Esophagus muscularis mucosa (tissue), 3 donors: ENCODE data around the gene CAPN7.

Experiments used
- POLR2A ChIP-seq: fragments of 450-650 bp; IDR thresholded peaks from one replicate; pipeline ENCODE4 v1.6.1; 2017; ENCODE audit warnings: antibody characterized with exemption, moderate library complexity, mild to moderate bottlenecking, low read depth
- POLR2AphosphoS5 ChIP-seq, 2 donors: sonication (generic); formaldehyde crosslinking; IDR thresholded peaks; one replicate each; pipeline ENCODE4 v1.6.1; 2017; ENCODE audit warnings: antibody characterized with exemption in 2 of 2
- TF ChIP-seq, protein P1 (sequence below), 3 experiments: fragments of 200-600 bp in 2 of 3; fragments of 450-650 bp in 1 of 3; sonication (generic) in 2 of 3; IDR thresholded peaks; one replicate each; pipeline ENCODE4 v1.5.1; 2017 to 2019; ENCODE audit warnings: antibody characterized with exemption in 3 of 3, mild to moderate bottlenecking in 2 of 3, moderate library complexity in 1 of 3

GRCh38 chr3:15263120-15263519 is 57.1 kb downstream of the CAPN7 start:
- TF ChIP-seq, protein P1, sequence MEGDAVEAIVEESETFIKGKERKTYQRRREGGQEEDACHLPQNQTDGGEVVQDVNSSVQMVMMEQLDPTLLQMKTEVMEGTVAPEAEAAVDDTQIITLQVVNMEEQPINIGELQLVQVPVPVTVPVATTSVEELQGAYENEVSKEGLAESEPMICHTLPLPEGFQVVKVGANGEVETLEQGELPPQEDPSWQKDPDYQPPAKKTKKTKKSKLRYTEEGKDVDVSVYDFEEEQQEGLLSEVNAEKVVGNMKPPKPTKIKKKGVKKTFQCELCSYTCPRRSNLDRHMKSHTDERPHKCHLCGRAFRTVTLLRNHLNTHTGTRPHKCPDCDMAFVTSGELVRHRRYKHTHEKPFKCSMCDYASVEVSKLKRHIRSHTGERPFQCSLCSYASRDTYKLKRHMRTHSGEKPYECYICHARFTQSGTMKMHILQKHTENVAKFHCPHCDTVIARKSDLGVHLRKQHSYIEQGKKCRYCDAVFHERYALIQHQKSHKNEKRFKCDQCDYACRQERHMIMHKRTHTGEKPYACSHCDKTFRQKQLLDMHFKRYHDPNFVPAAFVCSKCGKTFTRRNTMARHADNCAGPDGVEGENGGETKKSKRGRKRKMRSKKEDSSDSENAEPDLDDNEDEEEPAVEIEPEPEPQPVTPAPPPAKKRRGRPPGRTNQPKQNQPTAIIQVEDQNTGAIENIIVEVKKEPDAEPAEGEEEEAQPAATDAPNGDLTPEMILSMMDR (IDR thresholded peaks at IDR 0.05): no peak
- TF ChIP-seq POLR2AphosphoS5 (IDR thresholded peaks at IDR 0.05) (no peak), POLR2A (no peak)
